ENCODE results near the gene DHRSX.
"Not testable (repeated sequence)": the region's sequence is repeated elsewhere in the genome, so short reads cannot be mapped to it uniquely, and the experiment has no call there.

DHRSX gene

DNA sequence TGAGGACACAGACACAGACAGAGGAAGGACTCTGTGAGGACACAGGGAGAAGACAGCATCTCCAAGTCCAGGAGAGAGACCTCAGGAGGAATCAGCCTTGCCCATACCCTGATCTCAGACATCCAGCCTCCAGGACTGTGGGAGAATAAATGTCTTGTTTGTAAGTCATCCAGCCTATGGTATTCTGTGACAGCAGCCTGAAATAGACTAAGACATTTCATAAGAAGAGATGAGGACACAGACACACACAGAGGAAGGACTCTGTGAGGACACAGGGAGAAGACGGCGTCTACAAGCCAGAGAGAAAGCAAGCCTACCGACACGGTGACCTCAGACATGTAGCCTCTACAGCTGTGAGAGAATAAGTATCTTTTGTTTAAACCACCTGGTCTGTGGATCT lies 112.1 kb downstream of the DHRSX start:
- DNase-seq, result no peak

- no peak for DNase-seq
Observed at GRCh38 chrX:2387614-2388239, 113.0 kb downstream of the DHRSX start.

DNA sequence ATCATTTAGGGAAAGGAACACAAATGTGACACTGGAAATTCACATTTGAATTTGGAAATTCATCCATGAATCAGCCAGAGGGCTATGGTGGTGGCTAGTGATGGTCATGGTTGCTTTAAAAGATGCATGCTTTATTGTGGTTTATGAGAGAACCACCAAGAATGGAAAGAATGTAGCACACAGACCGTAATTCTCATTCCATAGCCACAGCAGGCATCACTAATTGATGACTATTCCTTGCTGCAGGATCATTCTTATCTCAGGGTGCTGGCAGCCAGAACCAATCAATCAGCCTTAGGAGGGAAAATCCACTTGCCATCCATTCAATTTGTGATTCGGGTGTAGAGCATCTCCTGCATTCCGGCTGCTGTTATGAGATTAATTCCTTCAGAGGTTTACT lies 115.6 kb downstream of the DHRSX start:
- no peak for DNase-seq

DNA sequence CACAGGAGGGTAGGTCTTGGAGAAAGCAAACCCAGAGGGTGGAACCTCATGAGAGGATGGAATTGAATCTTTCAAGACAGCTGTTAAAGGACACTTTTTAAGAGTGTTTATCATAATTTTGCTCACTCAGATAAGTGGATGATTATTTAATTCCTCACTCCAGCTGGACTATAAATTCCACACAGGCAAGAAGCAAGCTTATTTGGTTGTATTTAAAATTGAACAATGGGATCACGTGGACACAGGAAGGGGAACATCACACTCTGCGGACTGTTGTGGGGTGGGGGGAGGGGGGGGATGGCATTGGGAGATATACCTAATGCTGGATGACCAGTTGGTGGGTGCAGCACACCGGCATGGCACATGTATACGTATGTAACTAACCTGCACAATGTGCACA lies 116.3 kb downstream of the DHRSX start:
- no peak for DNase-seq

DNA sequence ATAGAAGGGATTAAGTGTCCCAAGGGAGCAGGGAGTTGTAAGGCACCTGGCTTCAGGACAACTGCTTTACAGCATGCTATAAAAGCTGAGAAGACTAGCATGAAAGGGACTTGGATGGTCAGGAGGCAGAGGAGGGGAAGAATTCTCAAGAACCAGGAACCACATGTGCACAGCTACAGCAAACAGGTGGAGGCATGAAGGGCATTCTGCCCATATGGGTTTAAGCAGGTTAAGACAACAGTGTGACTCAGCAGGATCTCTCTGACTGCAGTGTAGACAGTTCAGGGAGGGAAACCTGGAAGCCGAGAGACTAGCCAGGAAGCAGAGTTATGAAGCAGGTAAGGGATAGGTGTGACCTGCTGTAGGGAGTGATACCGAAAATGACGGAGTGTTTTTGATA lies 117.0 kb downstream of the DHRSX start:
- no peak for DNase-seq

GRCh38 chrX:2383144-2383543 lies 117.6 kb downstream of the DHRSX start:
- DNase-seq, result no peak

- DNase-seq, result not testable (repeated sequence)
Observed at GRCh38 chrX:2382433-2383048, 118.2 kb downstream of the DHRSX start.

GRCh38 chrX:2376166-2376565 lies 124.6 kb downstream of the DHRSX start:
- no peak for DNase-seq

DNA sequence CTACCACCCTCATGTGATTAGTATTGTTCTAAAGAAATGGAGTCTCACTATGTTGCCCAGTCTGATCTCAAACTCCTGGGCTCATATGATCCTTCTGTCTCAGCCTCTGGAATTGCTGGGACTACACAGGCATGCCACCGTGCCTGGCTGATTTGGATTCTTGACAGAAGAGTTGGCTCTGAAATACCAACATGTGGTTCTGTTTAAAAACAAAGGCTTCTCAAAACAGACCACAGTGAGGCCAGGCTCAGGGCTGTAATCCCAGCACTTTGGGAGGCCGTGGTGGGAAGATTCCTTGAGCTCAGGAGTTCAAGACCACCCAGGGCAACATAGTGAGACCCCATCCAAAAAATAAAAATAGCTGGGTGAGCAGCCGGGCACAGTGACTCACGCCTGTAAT lies 126.7 kb downstream of the DHRSX start:
- no peak for DNase-seq

DNA sequence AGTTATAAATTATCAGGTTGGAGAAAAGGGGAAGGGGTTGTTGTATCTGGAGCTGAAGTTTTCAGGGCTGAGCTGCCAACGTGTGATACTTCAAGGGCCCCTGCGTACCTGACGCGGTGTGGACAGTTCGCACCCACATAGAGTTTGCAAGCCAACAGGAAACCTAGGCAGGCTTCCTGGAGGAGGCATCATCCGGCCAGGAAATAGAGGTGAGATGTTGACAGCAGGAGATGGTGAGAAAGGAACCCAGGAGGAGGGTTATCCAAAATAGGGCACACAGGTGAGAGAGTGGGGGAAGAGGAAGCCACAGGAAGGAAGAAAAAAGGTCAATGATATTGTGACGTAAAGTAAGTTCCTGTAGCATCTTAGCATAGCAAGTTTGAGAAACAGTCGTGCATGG lies 127.2 kb downstream of the DHRSX start:
- DNase-seq, result no peak

DNA sequence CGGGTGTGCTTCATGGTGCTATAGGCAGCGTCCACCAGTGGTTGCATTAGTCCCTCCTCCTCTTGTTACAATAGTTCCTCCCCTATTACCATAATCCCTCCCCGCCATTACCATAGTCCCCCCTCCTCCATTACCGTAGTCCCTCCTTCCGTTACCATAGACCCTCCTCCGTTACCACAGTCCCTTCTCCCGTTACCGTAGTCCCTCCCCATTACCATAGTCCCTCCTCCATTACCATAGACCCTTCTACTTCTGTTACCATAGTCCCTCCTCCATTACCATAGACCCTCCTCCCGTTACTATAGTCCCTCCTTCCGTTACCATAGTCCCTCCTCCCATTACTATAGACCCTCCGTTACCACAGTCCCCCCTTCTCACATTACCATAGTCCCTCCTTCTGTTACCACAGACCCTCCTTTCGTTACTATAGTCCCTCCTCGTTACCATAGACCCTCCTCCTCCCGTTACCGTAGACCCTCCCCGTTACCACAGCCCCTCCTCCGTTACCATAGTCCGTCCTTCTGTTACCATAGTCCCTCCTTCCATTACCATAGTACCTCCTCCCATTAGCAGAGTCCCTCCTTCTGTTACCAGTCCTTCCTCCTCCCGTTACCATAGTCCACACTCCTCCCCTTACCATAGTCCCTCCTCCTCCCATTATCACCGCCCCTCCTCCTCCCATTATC lies 129.6 kb downstream of the DHRSX start:
- DNase-seq, result no peak

DNA sequence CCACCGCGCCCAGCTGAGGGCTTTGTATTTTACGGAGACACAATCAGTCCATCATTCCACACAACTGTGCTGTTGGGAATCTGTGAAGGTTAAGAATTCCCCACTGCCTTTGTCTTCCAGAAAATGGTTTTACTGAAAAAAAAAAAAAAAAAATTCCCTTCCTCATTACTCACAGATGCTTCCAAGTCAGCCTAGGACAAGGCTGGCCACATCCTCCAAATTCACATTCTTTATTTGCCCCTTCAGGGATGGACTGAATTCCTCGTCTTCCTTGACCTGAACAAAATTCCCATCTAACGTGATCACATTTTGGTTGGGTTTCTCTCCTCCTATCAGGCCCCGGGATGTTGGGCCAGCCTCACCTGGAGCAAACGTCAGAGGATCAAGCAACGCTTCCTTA lies 130.3 kb downstream of the DHRSX start:
- no peak for DNase-seq

- no peak for DNase-seq
Observed at GRCh38 chrX:2369206-2369605, 131.6 kb downstream of the DHRSX start.

GRCh38 chrX:2360731-2361130 lies 140.0 kb downstream of the DHRSX start:
- no peak for DNase-seq

- not testable (repeated sequence) for DNase-seq
Observed at GRCh38 chrX:2359522-2359921, 141.3 kb downstream of the DHRSX start.

DNA sequence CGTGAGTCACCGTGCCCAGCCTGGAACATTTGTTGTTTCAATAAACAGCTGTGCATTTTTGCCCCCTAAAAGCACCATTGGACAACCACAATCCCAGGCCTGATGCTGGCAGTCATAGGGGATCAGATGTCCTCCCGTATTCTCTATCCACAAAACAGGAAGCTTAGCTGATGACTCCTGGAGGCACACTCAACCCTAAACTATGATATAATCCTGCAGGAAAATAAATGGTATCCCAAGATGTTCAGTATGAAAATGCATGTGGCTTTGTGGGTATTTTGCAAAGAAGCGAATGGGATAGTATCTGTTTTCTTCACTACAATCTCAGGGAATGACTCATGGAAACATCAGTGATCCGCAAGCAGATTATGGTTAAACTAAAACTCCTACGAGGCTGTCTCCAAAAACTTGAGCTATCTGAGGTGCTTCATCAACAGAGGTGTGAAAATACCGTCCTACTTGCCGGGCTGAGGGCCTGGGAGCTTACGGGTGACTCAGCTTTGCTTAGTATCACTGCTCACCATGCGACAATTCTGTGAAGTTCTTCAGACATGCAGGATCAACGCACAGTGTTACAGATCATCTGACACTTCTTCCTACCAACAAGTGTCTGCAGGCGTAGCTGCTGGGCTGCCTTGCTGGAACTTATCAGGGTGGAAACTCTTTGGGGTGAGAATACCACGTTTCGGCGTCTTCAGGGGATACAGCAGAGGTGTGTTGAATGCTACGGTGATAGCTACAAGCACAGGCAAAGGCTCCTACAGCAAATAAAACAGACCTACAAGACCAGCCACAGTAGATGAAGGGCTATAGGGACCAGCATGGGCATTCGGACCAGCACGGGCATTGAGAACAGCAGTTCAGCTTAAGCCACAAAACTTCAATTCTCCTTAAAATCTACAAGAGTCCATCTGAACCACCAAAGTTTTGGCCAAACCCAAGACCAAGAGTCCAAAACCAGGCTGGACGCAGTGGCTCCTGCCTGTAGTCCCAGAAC lies 148.5 kb downstream of the DHRSX start:
- no peak for DNase-seq

DNA sequence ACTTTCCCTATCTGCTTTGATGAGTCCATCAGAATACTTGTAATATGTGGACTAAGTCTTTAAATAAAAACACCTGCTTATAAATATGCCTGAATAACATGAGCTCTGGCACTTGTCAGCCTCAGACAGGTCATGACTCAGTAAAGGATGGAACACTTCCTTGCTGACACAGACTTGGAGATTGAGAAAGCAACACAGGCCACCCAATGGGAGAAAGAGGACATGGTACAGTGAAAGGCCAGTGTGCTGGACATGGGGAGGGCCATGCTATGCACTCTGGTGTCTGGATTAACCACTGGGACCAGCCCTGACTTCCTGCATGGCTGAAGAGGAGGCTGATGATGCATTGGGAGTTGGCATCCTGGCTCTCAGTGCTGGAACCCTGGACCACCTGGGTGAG lies 149.5 kb downstream of the DHRSX start:
- no peak for DNase-seq

DNA sequence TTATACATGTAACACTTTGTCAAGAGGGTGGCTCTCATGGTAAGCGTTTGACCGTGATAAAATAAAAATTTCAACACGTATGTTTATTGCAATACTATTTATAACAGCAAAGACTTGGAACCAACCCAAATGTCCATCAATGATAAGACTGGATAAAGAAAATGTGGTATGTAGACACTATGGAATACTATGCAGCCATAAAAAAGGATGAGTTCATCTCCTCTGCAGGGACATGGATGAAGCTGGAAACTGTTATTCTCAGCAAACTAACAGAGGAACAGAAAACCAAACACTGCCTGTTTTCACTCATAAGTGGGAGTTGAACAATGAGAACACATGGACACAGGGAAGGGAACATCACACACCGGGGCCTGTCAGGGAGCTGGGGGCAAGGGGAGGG lies 150.1 kb downstream of the DHRSX start:
- not testable (repeated sequence) for DNase-seq

- DNase-seq, result not testable (repeated sequence)
Observed at GRCh38 chrX:2350036-2350435, 150.7 kb downstream of the DHRSX start.

- no peak for DNase-seq
Observed at GRCh38 chrX:2348211-2348610, 152.6 kb downstream of the DHRSX start.

GRCh38 chrX:2346158-2346557 lies 154.6 kb downstream of the DHRSX start:
- no peak for DNase-seq

- DNase-seq, result no peak
Observed at GRCh38 chrX:2345562-2345961, 155.2 kb downstream of the DHRSX start.

DNA sequence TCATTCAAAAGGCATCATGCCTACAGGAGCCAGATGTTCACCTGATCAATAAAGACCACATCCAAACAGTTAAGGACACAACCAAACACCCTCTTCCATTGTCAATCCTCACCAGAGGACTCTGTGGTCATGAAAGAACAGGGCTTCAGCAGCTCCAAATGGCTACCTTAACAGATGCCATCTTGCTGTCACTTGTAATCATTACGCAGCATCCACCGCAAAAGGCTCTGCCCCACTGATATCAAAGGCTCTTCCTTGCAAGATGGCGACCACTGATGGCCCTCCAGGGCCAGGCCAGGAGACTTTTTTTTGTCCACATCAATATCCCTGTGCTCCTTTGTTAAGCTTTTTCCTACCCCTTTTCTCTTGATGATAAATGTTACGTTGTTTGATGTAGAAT lies 157.4 kb downstream of the DHRSX start:
- no peak for DNase-seq
